ENCODE data around the gene COX4I2. TPM values are rescaled to one million over a fixed set of nuclear protein-coding genes. Genes with fewer than 3 reads are reported as not detected.
A peak's percentile ranks its signal among the peaks of the same experiment; 100 is the strongest.

Gene COX4I2
- total RNA-seq, 1 experiment from 2014 or later, result not detected

GRCh38 chr20:31669876-31670275, 32.2 kb downstream of the COX4I2 start:
- Histone ChIP-seq H3K4me1 (replicated peaks) (peaks cover 53% of the 10 kb centered on the region), H3K27me3 (replicated peaks) (no peaks in the 10 kb centered on the region), H3K27ac (peak overlapping the region; percentile 53), H3K9me3 (replicated peaks) (no peaks in the 10 kb centered on the region), H3K4me3 (no peak overlapping the region), H3K36me3 (peaks cover 71% of the 10 kb centered on the region)
- no peak for DNase-seq (ENCODE audit: low read depth in 1 of 2, low spot score in 2 of 2)

DNA sequence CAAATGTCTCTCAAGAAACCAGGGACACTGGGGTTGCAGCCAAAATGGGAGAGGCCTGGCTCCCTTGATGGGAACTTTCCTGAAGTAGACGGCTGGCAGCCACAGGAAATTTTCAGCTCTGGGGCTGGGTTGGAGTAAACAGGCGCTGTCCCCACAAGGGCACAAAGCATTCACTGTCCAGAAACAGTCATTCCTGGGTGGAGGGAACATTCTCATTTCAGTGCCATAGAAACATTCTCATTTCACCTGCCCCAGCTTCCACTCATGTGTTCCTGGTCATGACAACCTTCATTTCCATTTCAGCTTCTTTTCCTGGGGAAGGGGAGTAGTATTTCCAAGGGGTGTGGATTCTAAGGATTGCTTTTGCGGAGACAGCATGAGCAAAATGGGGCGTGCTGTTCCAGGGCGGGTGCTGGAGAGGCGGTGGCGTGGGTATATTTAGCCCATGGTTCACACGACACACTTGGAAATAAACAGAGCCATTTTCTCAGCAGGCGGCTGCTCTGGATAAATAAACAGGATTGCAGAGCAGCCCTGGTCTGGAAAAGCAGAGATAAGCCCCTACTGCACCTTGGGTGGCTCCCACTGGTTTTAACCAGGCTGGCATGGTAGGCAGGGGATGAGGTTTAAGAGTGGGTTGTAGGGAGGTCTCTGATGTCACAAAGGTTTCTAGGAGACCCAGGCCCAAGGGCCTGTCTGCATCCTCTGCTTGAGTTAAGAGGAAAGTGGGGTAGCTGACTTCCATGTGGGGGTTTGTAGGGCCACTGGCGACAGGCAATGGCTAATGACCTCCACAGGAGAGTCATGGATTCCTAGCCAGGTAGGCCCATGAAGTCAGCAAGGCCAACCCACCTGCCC, 32.9 kb downstream of the COX4I2 start:
- Histone ChIP-seq H3K36me3 (peaks cover 71% of the 10 kb centered on the region), H3K27me3 (replicated peaks) (no peaks in the 10 kb centered on the region), H3K4me1 (replicated peaks) (peaks cover 53% of the 10 kb centered on the region), H3K9me3 (replicated peaks) (no peaks in the 10 kb centered on the region), H3K4me3 (no peak overlapping the region), H3K27ac (peak overlapping the region; percentile 53)
- DNase-seq (ENCODE audit: low read depth in 1 of 2, low spot score in 2 of 2), result peak; percentile 86 to 88

DNA sequence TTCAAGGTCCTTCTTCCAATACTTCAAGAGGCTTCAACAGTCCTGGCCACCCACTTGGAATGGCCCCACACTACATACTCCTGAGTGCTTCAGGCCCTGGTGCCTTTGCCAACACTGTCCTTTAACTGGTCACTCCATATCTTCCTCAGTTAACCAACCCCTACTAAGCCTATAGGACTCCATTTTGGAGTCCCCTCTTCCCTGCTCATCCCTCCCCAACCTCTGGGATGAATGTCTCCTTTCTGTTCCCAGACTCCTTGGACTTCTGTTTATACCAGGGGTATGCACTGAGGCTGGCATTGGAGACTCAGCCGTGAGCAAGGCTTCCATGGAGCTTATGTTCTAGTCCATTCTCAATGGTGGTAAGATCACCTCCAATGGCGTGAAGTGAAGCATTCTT, 33.6 kb downstream of the COX4I2 start:
- no peaks in the 10 kb centered on the region for H3K9me3 ChIP-seq (replicated peaks)
- peak overlapping the region; percentile 53 for H3K27ac ChIP-seq
- H3K4me3 ChIP-seq, result no peak overlapping the region
- H3K36me3 ChIP-seq, result peaks cover 71% of the 10 kb centered on the region
- no peak for DNase-seq (ENCODE audit: low read depth in 1 of 2, low spot score in 2 of 2)
- peaks cover 59% of the 10 kb centered on the region for H3K4me1 ChIP-seq (replicated peaks)
- H3K27me3 ChIP-seq (replicated peaks), result no peaks in the 10 kb centered on the region

DNA sequence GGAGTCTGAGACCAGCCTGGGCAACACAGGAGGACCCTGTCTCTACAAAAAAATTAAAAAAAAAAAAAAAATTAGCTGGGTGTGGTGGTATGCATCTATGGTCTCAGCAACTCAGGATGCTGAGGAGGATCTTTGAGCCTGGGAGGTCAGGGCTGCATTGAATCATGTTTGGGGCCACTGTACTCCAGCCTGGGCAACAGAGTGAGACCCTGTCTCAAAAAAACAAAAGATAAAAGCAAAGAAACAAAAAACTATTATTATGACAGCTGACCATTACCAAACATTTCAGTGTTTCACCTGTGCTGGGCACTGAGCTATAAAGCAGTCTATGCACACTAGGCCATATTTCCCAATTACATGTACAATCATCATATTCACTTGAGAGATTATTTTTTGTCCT, 35.7 kb downstream of the COX4I2 start:
- peaks cover 78% of the 10 kb centered on the region for H3K4me1 ChIP-seq (replicated peaks)
- H3K27me3 ChIP-seq (replicated peaks), result no peaks in the 10 kb centered on the region
- peaks cover 70% of the 10 kb centered on the region for H3K36me3 ChIP-seq
- no peak overlapping the region for H3K4me3 ChIP-seq
- no peak overlapping the region for H3K27ac ChIP-seq
- DNase-seq (ENCODE audit: low read depth in 1 of 2, low spot score in 2 of 2), result no peak
- H3K9me3 ChIP-seq (replicated peaks), result no peaks in the 10 kb centered on the region

- Histone ChIP-seq H3K4me3 (no peak overlapping the region), H3K36me3 (peaks cover 69% of the 10 kb centered on the region), H3K9me3 (replicated peaks) (no peaks in the 10 kb centered on the region), H3K27ac (no peak overlapping the region), H3K4me1 (replicated peaks) (peaks cover 81% of the 10 kb centered on the region), H3K27me3 (replicated peaks) (no peaks in the 10 kb centered on the region)
- no peak for DNase-seq (ENCODE audit: low read depth in 1 of 2, low spot score in 2 of 2)
Measured at GRCh38 chr20:31673943-31674463, 36.3 kb downstream of the COX4I2 start.

GRCh38 chr20:31674895-31675827, 37.4 kb downstream of the COX4I2 start:
- Histone ChIP-seq H3K27me3 (replicated peaks) (no peaks in the 10 kb centered on the region), H3K4me1 (replicated peaks) (peaks cover 81% of the 10 kb centered on the region), H3K4me3 (no peak overlapping the region)

GRCh38 chr20:31675828-31676608, 38.3 kb downstream of the COX4I2 start:
- no peaks in the 10 kb centered on the region for H3K27me3 ChIP-seq (replicated peaks)
- H3K4me3 ChIP-seq, result no peak overlapping the region
- peaks cover 78% of the 10 kb centered on the region for H3K4me1 ChIP-seq (replicated peaks)
- no peak for DNase-seq (ENCODE audit: low read depth in 1 of 2, low spot score in 2 of 2)
- H3K27ac ChIP-seq, result peak overlapping the region; percentile 40
- H3K9me3 ChIP-seq (replicated peaks), result no peaks in the 10 kb centered on the region
- H3K36me3 ChIP-seq, result peaks cover 75% of the 10 kb centered on the region

More at GRCh38 chr20:31674895-31675827, 37.4 kb downstream of the COX4I2 start:
- DNase-seq (ENCODE audit: low read depth in 1 of 2, low spot score in 2 of 2), result peak; percentile 66 to 76
- H3K9me3 ChIP-seq (replicated peaks), result no peaks in the 10 kb centered on the region
- H3K36me3 ChIP-seq, result peaks cover 69% of the 10 kb centered on the region
- H3K27ac ChIP-seq, result peak overlapping the region; percentile 40

DNA sequence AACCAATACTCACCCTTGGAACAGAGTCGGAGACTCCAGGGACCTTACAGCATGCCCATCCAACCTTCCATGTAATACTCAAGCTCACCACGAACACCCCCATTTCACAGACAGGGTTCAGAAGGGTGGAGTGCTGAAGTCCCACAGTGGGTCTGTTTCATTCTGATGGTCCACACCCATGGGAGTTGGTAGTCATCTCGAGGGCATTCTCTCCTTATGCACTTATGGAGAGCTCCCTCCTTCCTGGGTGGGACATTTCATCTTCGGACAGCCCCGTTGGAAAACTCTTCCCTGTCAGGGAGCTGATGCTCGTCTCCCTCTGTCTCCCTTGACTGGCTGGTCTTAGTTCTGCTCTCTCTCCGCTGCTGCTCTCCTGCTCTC, 38.9 kb downstream of the COX4I2 start:
- no peak for DNase-seq (ENCODE audit: low read depth in 1 of 2, low spot score in 2 of 2)
- H3K36me3 ChIP-seq, result peaks cover 73% of the 10 kb centered on the region
- H3K27me3 ChIP-seq (replicated peaks), result no peaks in the 10 kb centered on the region
- H3K27ac ChIP-seq, result peak overlapping the region; percentile 40
- no peaks in the 10 kb centered on the region for H3K9me3 ChIP-seq (replicated peaks)
- peaks cover 75% of the 10 kb centered on the region for H3K4me1 ChIP-seq (replicated peaks)
- H3K4me3 ChIP-seq, result no peak overlapping the region

- no peaks in the 10 kb centered on the region for H3K9me3 ChIP-seq (replicated peaks)
- DNase-seq (ENCODE audit: low read depth in 1 of 2, low spot score in 2 of 2), result no peak
- H3K4me3 ChIP-seq, result no peak overlapping the region
- H3K27ac ChIP-seq, result no peak overlapping the region
- H3K27me3 ChIP-seq (replicated peaks), result no peaks in the 10 kb centered on the region
- H3K4me1 ChIP-seq (replicated peaks), result peaks cover 68% of the 10 kb centered on the region
- H3K36me3 ChIP-seq, result peaks cover 81% of the 10 kb centered on the region
Measured at GRCh38 chr20:31677553-31678260, 40.0 kb downstream of the COX4I2 start.

DNA sequence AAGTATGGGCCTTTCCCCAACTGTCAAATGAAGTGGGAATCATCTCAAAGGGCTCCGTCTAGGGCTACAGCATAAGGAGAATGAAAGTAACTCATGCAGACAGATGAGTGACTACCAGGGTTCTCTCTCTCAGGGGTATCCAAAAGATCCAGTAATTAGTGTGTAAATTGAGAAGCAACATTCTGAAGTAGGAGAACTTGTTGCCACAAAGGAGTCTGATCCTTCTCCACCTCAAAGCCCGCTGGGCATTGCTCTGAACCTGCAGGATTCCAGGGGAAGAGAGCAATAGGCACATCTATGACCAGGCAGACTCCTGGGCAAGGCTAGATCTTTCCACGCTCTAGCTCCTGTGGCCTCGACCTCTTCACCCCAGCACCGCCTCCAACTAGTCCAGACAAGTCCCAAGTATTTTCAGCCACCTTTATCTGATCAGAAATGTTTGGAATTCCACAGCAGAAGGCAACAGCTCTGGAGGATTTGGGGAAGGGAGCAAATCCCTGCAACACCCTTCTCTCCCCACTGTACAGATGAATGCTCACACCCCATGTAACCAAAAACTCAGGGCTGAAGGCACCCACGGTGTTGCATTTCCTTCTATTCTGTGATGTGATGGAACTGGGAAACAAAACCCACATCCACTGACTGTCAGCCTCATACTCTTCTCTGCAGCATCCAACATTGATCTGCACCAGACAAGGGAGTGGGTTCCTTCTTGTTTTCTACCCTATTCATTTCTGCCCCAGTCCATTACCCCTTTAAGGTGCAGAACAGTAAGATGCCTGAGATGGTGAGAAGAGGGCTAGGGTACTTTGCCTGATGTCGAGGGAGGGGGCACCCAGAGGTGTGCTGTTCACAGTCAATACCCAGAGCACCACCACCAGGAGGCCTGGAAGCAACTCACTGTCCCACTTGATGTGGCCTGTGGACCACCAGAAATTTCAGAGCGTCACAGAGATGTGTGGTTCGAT, 41.0 kb downstream of the COX4I2 start:
- Histone ChIP-seq H3K36me3 (peaks cover 78% of the 10 kb centered on the region), H3K9me3 (replicated peaks) (no peaks in the 10 kb centered on the region), H3K4me3 (no peak overlapping the region), H3K27me3 (replicated peaks) (no peaks in the 10 kb centered on the region), H3K27ac (0 out of 2 replicates have a peak overlapping the region, but pooled peaks have one; percentile 9), H3K4me1 (replicated peaks) (peaks cover 68% of the 10 kb centered on the region)
- DNase-seq (ENCODE audit: low read depth in 1 of 2, low spot score in 2 of 2), result no peak

GRCh38 chr20:31679357-31680285, 41.9 kb downstream of the COX4I2 start:
- Histone ChIP-seq H3K9me3 (replicated peaks) (no peaks in the 10 kb centered on the region), H3K27ac (no peak overlapping the region), H3K36me3 (peaks cover 78% of the 10 kb centered on the region), H3K4me3 (no peak overlapping the region), H3K4me1 (replicated peaks) (peaks cover 62% of the 10 kb centered on the region), H3K27me3 (replicated peaks) (no peaks in the 10 kb centered on the region)
- DNase-seq (ENCODE audit: low read depth in 1 of 2, low spot score in 2 of 2), result no peak
